Activated T-cell treated with anti-CD3 and anti-CD28 coated beads for 4 hours (primary cell): ENCODE data around the gene JPH2.
"Not testable (repeated sequence)": the region's sequence is repeated elsewhere in the genome, so short reads cannot be mapped to it uniquely, and the experiment has no call there.

Source experiments
- DNase-seq: peaks from one replicate; pipeline ENCODE4 v3.0.0-alpha.2; 2020

JPH2 gene

DNA sequence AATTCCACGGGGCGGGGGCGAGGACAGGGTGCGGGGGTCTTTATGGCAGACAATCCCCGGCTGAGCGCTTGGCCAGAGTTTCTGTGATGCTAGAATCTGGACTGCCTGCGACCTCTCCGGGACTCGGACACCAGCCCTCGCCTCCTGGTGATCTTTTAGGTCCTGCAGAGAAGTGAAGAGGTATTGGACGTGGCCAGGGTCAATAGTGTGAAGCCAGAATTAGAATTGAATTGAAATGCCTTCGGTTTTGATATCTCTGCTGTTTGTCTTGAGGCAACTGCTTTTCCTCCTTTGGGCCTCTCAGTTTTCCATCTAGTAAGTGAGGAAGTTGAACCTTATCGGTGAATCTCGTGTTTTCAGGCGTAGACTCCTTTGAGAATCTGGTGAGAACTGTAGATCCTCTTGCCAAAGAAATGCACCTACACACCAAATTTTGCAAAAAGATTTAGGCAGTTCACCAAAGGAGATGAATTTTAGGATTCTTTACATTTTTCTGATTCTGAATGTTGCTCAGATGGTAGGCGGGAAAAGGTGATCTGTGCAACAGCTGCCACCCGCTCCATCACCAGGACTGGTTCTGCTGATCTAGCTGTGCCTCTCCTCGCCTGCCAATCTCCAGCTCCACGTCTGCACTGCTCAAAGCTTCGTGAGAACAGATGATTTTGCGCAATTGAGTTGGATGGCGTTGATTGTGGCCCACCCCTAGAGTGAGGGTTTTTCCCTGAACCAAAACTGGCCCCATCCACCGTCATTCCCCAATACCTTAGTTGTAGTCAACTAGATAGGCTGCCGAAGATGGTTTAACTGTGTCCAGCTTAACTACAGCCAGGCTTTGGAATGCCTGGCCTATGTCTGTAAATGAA, 24.4 kb upstream of the JPH2 start:
- DNase-seq: no peak

DNA sequence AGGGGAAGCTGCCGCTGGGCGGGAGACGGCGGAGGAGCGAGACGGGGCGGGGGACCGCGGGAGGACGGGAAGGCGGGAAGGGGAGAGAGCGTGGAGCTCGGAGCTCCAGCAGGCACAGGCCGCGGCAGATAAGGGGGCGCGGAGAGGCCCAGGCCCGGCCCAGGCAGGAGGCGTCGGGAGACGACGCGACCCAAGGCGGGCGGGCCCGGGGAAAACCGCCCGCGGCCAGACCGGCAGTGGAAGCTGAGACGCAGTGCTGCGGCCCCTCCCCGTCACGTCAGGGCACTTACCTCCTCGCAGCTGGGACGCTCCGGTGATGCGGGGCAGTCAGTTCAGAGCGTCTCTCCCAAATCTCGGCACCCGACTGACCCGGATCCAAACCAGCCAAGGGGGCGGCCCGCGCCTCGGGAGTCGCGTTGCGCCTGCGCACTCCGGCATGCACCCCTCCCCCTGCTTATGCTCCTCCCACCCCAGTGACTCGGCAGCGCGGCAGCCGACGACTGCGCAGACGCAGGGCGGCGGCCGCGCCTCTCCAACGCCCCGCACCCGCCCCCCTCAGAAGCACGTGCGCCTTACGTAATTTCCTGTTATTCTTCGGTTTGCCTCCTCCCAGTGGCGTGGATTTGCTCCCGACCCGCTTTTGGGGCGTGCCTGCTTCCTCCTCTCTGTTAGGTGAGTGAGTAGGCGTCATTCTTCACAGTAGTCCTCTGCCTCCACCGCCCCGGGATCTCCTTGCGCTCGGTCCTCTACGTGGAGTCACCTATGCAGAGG, 23.6 kb upstream of the JPH2 start, which contains the start of gene OSER1:
TSS of gene OSER1 (minus strand) at position 366 of the 771 bp plus-strand sequence. CDS start 3,814 bp downstream, outside the sequence.
- peak; percentile 98 for DNase-seq

DNA sequence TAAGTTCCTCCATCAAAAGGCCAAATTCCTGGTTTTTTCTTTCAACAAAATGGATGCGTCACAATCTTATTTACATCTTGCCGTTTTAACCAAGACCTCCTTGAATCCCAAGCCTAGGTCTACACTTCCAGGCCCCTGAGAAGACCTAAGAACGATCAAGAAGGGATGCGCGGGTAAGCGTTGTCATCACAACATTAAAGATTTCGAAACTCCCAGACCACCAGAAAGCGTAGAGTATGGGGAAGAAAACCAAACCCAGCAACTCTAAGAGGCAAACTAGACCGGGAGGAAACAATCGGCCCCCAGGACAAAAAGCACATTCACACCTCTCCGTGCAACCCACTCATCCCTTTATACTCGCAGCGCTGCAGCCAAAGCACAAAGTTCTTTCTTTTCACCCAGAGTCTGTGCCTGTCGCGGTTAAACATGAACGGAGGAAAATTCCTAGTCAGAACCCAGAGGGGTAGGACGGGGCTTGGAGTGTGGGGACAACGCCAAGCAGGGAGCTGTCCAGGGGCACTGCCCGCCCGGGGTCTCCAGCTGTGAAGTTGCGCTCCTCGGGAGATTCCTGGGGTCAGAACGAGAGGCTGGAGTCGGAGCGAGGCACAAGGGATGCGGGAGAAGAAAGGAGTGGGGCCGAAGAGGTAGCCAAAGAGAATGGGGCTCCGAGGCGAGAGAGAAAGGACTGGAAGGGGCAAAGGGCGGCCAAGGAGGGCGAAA, 22.9 kb upstream of the JPH2 start:
- DNase-seq: no peak

DNA sequence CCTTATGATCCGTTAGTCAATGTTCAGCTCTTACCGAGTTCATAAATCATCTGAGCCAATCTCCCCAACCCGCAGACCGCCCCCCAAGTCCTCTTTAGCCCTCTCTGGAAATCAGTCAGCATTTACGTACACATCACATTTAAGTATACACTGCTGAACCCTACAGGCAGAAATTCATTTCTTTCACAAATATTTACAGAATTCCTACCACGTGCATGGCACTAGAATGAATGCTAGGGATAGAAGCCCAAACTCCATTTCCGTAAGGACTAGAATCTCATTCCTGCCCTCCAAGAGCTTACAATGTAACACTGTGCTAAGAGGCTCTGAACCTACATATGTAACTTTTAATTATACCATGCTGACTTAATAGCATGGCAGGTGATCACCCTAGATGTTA, 21.8 kb upstream of the JPH2 start:
- no peak for DNase-seq

DNA sequence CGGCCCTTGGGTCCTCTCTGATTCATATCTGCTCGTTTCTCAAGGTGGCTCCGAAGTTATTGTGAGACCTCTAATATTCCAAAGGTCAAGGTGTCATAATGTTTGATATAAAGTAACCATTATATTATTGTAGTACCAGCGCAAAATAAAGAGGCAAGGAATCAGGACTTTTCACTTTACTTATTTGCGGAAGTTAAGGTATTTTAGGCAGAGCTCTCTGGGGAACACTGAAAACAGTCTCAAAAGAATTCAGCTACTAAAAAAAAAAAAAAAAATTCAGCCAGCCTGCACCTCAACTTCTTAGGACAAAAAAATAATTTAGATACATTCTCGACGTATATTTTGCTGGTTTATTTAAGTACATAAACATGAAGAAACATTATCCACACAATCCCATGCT, 21.2 kb upstream of the JPH2 start:
- DNase-seq: no peak

DNA sequence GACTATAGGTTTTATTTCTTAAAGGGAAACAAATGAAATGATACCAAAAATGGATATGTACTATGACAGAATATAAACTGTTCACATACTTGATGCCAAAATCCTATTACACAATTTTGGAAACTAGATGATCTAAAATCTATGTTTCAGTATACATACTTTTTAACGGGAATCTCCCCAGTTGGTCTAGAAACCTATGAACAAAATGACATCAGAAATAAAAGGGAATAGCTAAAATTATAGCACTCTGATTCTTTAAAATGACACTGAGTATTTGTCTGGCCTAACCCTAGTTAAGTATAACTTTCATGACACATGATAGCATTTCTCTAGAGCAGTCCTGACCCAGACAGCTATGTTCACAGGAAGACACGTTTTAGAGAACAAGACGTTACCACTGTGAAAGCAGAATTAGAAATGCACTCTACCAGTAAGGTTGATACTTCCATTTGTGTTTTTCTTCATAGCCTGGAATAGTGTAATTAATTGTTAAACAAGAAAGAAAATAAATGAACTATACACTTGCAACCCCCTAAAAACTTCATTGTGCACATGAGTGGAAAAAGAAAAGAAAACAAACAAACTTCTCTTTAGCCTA, 20.2 kb upstream of the JPH2 start:
- DNase-seq: no peak

DNA sequence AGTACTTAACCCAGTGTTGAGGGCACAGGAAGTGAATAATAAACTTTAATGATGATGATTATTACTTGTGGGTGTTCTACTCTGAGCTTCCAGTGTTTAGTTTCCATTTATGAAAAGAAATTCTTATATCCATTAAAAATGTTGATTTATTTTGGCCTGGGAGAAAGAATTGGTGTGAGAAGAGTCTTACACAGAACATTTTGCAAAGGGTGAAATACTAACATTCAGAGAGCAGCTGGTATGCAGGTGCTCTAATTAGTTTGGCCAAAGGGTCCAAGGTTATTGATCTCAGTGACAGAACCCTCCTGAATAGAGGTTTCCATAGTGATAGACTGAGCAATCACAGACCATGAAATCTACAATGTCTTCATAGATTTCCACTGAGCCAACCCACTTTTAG, 19.1 kb upstream of the JPH2 start:
- no peak for DNase-seq

DNA sequence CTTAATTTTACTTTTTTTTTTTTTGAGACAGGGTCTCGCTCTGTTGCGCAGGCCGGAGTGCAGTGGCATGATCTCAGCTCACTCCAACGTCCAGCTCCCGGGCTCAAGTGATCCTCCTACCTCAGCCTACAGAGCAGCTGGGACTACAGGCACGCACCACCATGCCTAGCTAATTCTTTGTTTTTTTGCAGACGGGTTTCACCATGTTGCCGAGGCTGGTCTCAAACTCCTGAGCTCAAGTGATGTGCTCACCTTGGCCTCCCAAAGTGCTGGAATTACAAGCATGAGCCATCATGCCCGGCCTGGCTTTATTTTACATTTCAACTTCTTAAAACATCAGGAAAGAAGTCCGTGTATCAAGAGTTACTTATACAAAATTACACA, 17.8 kb upstream of the JPH2 start:
- no peak for DNase-seq

DNA sequence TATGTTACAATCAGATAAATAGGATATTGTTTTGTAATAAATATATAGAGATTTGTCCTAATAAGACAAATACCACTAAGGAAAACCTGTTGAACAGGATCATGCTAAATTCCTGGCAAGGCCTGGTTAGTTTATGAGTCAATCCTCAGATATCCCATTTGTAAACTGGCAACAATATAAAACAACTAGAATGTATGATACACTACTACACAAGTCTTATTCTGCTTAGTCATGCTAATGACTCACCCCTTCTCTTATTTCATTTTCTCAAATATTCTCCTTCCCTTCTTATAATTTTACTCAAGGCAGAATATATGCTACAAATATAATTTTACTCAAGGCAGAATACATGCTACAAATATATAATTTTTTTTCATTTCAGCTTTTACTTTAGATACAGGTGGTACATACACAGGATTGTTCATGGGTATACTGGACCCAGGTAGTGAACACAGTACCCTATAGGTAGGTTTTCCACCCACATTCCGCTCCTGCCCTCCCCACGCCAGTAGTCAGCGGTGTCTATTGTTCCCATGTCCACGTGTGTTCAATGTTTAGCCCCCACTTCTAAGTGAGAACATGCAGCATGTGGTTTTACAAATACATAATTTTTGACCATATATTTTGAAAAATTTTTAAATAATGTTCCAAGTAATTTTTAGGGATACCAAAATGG, 17.3 kb upstream of the JPH2 start:
- DNase-seq: no peak

DNA sequence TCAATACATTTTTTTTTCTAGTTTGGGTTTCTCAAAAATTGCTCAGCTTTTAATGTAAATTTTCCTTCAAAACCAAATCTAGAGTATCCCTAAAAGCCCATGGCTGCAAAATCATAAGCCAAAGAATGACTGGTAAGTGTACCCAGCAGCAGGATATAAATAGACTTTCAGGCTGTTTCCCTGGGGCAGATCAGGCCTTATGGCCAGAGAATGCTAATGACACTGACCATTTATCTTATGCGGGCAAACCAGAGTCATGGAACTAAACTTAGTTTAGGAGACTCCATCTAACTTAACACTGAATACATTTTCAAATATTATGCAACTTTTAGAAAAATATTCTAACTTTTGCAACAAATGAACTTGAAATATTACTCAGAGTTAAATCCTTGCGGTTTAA, 16.2 kb upstream of the JPH2 start:
- DNase-seq: no peak

DNA sequence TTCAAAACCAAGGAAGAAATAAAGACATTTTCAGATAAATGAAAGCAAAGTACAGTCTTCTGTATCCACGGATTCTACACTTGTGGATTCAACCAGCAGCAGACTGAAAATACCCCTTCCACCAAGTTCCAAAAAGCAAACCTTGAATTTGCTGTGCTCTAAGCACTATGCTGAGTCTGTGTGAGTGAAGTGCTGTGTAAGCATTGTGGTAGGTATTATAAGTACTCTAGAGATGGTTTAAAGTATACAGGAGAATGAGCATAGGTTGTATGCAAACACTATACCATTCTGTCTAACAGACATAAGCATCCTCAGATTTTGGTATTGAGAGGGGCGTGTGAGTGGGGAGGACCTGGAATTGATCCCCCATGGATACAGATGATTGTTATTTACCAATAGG, 14.0 kb upstream of the JPH2 start:
- DNase-seq: no peak

DNA sequence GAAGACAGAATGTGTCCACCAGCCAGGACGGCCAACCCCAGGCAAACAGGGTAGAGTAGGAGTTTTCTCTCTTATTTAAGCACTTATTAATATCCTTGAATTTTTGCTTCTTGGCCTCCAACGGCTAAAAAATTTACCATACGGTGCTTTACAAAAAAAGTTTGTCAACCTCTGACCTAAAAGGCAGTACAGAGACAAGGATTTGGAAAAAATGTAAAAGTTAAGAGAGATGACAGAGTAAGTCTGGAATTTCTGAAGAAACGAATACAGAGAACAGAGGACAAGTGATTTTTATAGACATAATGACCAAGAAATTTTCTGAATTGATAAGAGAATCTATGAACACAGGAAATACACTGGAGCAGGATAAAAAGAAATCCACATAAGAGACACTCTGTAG, 13.4 kb upstream of the JPH2 start:
- no peak for DNase-seq

DNA sequence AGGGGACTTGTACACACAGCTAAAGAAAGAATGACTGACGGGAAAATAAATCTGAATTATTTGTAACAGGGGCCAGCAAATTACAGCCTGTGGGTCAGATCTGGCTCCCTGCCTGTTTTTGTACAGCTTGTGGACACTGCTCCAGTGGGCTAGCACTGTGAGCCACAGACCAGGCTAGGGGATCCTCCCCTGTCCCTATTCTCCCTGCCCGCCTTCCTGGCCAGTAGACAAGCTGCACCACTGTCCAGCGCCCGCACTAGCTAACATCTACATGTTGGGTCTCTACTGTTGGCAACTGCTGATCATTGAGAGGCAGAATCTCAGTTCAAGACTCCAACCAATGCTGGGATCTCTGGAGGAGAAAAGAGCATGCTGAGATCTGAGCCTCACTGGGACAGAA, 12.9 kb upstream of the JPH2 start:
- no peak for DNase-seq

DNA sequence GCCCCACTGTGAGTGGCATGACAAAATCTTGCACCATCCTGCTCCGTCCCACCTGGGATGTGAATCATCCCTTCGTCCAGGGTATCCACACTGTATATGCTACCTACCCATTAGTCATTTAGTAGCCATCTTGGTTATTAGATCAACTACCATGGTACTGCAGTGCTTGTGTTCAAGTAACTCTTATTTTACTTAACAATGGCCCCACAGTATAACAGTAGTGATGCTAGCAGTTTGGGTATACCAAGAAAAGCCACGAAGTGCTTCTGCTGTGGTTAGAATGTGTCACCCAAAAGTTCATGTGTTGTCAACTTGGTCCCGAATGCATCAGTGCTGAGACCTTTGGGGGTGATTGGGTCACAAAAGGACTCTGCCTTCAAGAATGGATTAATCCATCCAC, 11.9 kb upstream of the JPH2 start:
- no peak for DNase-seq

DNA sequence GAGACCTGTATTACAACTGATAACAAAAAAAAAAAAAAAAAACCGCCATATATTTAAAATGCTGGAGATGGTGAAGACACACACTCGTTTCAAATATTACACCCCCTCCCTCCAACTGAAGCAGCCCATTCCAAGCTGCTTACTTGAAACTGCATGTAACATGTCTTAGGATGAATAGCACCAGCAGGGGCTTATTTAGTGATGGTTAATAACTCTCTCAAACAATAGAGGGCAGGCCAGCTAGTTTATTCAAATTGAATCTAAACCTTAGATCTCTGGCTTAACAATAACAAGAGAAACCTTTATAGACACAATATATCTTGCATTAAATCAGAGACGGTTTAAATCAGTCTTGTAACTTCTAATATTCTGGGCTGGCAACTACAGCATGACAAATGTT, 9.3 kb upstream of the JPH2 start:
- DNase-seq: no peak

DNA sequence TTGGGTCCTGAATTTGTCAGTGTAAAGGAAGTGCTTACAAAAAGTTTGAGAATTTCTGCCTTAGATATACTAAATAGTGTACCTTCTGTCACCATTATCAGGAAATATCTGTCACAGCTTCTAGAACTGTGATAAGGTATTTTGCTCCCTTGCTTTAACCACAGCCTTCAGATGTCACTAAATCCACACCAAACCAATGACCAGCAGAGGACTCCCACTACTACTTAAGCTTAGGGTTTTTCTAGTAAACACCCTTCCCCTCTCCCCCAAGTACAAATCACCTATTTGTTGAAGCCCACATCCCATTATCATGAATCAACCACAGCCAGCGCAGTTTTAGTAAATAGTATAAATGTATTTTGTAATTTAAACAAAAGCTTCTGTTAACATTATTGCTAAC, 8.6 kb upstream of the JPH2 start:
- no peak for DNase-seq

DNA sequence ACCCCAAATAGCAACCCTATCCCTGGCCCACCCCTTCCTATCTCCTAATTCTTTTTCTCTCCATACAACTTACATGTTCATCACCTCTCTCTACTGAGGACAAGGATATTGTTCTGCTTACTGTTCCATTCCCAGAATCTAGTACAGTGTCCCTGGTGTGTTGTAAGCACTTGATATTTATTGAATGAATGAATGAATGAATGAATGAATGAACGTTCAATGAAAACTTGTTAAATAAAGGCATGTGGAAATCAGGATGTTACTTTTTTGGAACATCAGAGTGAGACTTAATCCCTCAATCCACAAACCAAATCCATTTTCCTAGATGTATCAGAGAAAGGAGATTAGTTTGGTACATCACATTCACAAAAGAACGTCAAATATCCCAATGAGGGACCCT, 6.8 kb upstream of the JPH2 start:
- DNase-seq: no peak

DNA sequence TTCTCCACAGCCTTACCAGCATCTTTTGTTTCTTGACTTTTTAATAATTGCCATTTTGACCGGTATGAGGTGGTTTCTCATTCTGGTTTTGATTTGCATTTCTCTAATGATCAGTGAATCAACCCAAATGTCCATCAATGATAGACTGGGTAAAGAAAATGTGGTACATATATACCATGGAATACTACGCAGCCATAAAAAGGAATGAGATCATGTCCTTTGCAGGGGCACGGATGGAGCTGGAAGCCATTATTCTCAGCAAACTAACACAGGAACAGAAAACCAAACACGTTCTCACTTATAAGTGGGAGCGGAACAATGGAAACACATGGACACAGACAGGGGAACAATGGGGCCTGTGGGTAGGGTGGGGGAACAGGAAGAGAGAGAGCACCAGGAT, 4.7 kb upstream of the JPH2 start:
- not testable (repeated sequence) for DNase-seq

DNA sequence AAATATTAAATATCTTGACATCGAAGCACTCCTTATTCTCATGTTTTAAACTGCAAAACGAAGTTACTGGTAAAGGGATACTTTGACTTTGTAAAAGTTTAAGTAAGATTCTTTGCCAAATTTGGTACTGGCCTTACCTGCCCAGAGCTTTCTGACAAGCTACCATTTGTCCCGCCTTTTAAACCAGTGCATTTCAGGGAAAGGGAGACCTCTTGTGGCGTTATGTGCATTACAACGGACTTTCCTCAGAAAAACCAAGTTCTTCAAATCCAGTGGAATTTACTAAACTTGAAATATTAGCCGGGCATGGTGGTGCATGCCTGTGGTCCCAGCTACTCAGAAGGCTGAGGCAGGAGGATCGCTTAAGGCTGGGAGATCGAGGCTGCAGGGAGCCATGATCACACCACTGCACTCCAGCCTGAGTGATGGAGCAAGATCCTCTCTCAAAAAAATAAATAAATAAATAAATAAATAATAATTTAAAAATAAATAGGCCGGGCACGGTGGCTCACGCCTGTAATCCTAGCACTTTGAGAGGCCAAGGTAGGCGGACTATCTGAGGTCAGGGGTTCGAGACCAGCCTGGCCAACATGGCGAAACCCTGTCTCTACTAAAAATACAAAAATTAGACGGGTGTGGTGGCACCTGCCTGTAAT, 3.3 kb upstream of the JPH2 start:
- peak; percentile 44 for DNase-seq

DNA sequence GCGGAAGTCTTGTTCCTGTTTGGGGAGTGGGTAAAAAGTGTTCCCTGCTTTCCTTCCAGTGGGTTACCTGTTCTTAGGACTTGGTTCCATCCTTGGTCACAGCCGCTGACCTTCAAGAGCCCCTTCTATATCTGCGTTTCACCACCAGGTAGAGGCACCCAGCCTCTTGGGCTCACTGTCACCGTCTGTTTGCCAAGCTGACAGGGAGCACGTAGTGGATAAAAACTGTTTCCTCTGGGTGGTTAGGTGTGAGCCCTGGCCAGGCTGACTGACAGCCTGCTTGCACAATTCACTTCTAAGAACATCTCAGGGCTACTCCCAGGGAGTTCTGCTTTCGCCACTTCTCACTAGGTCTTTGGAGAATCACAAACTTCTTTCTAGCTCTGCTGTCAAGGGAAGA, 1.8 kb upstream of the JPH2 start:
- DNase-seq: no peak

DNA sequence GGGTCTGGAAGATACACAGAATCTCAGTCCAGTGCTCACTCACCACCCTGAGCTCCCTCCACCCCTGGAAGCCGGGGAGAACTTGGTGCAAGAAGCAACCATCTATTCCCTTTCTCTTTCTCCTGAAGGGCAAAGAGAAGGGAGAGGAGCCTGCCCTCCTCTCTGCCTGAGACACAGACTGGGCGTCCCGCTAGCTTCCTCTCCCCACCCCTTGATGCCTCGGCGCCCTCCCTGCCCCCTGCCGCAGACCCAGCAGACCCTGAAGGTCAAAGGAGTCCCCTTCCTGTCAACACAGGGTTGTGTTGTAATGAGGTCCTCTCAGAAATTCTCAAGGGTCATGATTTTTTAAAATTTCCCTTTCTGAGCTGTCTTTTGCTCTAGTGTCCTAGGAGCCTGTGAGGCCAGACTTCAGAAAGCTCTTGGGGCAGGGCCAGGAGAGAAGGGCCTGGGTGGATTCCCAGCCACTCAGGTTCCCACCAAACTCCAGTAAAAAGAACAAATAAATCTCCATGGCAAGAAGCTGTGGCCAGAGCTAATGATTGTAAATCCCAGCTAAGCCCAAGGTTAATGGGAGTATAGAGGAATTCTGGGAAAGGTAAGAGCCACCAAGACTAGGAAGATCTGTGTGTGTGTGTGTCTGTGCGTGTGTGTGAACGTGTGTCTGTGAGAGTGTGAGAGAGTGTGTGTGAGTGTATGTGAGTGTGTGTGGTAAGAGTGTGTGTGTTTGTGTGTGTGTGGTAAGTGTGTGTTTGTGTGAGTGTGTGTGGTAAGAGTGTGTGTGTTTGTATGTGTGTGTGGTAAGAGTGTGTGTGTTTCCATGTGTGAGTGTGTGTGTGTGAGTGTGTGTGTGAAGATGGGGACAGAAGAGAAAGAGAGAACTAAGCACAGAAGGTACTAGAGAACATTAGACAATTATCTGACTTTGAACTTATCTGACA, 1.1 kb upstream of the JPH2 start:
- no peak for DNase-seq
